HG03097 (cell line): ENCODE results near the gene NR2F2.

ENCODE experiments used
- ATAC-seq: cut with Tn5 transposase; IDR thresholded peaks from one replicate; pipeline ENCODE4 v1.9.1; 2021; ENCODE audit not compliant: unreplicated experiment, low FRiP score

Gene NR2F2

DNA sequence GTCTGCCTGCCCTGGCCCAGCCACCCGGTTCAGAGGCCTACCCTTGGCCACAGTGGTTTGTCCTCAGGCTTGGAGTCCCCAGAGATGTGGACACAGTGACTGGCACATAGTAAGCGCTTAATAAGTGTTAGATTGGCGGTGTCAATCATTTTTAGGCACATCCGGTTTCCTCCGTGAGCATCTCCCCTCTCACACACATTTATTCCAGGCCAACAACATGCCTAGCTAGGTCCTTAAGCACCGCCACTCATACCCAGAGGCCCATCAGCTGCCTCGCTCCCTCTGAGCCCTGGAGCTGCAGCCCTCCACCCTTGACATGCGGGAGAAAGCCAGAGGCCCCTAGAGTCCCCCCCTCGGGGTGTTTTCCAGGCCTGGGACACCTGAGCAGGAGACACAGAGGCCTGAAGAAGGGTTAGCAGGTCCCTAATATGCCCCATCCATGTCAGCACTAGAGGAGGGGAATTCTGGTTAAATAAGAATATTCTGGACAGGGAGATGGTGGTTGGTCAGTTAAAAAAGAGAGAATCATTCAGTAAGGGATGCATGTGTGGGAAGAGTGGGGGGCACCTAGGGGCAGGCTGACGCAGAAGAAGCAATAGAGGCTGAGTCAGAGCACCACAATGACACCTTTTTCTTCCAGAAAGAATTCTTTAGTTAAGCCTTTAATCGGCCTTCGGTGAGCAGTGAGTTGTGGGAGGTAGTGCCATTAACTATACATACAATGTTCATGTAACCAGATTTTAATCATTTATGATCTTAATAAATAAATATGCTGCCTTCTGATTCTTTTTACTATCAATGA lies 22.3 kb downstream of the NR2F2 start:
- no peak for ATAC-seq

DNA sequence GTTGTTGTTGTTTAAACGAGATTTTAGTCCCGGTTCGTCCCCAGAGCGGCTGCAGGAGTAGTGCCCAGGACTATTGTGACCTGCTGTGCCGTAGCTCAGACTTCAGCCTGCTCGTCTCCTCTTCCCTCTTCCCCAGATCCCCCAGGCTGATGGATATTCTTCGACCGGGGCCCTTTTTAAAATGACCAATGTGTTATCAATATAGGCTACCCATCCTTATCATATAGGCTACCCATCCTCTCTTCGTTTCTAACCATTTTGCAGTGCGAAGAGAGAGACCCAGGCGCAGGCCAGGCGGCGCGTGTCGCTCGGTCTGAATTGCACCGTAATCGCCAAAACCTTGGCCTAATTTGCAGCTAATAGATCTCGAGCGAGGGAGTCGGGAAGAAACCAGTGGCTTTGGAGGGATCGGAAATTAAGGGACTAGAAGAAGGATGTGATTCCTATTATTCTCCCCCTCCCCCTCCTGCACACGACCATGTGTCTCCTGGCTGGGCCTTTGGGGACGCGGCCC lies 23.0 kb downstream of the NR2F2 start:
- no peak for ATAC-seq

DNA sequence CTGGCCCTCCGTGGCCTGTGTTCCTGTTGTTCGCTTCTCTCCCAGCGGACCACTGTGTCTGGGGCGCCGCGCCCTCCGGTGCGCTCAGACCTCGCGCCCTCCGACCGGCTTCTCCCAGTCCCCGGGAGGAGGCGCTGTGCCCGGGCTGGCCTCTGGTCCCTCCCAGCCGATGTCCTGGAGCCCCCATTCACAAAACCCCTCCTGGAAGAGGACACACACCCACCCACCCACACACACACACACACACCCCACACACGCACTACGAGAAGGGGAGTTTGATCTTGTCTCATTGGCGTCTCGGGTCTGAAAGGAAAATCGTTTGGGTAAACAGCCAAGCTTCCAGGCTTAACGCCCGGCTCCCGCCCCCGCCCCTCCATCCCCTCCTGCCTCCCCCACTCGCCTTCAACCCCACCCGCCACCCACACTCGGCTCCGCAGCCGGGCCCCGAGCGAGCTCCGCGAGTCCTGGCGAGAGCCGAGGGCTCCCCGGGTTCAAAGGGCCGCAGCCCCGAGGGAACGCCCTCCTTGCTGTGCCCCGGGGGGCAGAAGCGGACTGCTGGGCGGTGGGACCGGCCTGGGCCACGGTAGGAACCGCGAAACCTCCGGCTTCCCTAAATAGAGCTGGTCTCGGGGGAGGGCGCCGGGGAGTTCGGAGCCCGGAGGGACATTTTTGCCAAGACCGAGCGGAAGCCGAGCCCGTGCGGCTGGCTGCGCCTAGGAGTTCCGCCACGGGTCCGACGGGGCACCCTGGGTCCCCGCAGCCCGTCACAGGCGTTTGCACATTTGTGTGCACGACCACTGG lies 23.6 kb downstream of the NR2F2 start:
- ATAC-seq = no peak

DNA sequence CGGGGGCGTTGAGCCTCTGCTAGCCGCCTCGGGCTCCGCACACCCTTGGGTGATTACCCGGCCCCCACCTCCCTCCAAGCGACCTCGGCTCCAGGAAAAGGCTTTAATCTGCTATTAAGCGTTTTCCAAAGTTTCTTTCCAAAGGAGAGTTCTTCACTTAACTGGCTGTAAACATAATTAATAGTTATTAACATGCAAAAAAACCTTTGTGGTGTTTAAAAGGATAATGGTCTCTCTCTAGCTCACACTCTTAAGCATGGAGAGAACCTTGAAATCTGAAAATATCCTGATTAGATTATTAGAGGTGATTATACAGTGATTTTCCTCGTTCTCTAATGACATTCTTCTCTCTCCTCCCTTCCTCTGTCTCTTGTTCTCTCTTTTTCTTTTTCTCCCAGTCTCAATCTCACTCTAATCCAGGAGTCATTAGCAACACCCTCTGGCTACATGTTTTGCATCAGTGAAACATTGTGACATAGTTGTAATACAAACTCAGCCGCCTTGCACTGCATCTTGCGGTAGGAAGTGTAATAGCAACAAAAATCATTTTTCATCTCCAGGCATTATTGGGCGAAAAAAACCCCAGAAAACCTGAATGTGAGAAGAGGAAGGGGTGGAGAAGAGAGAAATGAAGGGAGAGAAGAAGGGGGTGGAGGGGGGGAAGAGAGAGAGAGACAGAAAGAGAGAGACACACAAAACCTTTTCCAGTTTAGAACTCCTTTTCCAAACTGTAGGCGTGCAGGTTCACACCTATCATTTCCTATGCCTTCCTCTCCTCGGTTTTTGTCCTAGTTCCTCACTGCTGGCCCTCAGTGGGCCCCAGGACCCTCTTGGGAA lies 24.4 kb downstream of the NR2F2 start:
- ATAC-seq = no peak

DNA sequence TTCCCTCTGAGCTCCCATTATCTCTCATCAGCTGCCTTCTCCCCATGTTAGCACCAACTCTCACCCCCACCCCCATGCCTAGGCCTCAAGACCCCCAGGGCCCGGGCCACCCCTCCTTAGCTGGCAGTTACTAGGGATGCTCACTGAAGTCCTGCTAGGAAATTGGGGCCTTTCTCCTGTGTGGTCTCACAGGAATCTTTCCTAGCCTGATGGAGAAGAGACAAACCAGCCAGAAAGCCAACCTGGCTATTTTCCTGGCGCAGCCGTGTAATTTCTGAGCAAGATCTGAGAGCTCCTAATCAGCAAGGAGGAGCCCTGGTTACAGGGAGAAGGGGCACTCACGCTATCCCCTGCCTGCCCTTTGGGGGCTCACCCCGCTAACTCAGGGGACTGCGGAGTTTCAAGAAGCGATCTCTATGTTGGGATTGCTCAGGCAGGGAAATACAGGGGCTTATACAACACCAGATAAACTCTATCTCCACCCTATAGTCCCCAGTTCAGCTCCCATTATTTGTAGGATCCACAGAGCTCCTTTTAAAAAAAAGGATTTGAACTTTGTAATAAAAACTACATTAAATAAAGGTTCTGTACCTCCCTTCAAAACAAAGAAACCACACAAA lies 25.2 kb downstream of the NR2F2 start:
- ATAC-seq = no peak

DNA sequence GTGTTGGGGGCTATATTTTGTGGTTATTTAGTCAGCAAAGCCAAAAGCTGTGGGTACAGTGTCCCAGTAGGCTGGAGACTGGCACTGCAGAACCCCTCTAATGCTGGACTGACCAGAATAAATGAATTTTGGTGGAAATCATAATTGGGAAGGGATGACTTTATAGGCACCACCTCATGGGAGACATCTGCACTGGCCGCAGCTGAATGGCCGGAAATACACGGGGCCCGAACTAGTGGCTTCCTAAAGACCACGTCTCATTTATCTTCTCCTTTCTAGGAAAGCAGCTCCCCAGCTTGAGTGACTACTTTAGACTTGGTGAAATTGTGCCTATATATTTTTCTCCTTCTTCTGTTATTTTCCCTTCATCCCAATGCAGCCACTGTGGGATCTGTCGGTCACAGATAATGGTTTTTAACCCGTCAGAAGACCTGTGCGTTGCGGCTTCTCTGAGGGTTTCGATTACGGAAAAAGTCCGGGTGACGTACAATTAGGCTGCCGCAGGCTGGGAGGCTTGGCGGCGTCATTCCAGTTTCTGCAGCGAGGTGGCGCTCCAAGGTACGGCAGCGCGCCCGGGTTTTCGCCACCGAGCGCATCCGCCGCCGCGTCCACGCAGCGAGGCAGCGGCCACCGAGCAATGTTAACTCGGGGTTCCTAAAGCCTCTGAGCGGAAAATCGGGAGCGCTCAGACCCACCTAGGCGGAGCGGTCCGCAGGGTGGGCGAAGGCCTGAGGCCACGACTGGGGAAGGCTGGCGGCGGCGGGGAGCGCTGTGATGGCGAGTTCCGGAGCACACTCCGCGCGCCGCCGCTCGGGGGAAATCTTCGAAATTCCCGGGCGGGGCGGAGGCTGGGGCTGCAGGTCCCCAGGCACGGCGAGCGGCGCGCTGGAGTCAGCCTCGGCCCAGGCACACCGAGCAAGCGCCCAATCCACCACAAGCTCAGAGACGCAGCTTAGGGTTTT lies 26.3 kb downstream of the NR2F2 start:
- peak; percentile 71 for ATAC-seq

DNA sequence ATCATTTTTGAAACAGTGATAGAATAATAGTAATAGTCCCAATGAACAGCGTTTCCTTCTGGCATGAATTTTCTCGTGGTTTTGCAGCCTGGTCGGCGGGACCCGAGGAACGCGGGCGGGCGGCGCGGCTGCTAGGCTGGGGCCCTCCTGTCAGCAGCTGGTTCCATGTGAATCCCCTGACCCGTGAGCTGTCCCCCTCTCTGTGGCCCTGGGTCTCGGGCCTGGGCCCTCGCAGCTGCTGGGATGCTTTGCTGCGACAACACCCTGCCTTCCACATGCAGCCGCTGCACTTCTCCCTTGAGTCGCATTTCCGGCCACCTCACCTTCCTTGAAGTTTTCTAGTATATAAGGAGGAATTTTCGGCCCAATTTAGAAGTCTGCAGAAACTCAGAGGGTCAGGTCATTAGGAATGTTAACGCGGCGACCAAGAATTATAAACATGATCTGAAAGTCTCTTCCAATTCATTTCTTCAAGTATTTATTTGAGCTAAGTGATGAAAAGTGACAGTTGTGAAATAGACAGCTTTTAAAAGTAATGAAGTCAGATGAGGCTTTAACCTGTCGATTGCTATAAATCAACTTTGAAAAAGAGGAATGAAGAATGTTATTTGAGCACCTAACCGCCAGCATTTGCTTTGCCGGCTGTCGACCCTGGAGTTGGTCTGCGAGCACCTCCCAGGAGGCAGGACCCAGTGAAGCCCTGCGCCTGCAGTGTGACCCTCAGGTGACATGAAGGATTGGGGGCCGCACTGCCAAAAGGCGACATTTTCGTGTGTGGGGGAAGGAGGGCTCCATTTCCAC lies 27.7 kb downstream of the NR2F2 start:
- no peak for ATAC-seq

DNA sequence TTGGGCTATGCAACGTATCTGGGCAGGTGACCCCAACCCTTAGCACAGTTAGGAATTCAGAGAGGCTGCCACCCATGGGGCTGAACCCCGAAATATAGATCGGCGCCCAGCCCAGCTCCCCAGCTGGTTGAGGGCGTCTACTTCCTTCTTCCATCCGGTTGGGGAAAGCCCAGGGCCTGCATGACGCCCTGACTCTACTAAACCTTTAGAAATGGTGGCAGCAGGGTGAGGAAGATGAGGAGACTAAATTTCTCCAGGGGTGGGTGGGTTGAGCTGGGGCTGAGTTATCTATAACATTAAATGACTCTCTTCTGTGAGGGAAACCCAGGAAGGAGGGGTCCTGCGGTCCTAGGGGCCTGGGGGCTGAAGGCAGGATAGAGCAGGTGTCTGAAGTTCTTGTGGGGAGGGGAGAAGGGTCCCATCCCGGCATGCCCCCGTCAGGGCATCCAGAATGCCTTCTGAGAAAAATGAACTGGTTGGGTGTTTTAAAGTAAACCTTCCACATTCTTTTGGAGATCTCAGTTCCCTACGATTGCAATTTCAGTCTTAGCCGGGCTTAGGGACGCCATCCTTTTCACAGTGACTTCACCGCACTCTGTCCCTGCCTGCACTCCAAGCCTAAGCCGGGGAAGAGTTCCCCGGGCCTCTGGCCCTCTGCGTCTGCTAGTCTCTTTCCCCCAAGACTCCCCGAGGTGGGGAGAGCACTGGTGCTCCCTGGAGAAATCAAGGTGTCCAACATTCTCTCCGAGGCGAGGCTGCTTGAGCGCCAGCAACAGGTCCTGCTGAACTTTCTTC lies 28.5 kb downstream of the NR2F2 start:
- ATAC-seq = no peak

DNA sequence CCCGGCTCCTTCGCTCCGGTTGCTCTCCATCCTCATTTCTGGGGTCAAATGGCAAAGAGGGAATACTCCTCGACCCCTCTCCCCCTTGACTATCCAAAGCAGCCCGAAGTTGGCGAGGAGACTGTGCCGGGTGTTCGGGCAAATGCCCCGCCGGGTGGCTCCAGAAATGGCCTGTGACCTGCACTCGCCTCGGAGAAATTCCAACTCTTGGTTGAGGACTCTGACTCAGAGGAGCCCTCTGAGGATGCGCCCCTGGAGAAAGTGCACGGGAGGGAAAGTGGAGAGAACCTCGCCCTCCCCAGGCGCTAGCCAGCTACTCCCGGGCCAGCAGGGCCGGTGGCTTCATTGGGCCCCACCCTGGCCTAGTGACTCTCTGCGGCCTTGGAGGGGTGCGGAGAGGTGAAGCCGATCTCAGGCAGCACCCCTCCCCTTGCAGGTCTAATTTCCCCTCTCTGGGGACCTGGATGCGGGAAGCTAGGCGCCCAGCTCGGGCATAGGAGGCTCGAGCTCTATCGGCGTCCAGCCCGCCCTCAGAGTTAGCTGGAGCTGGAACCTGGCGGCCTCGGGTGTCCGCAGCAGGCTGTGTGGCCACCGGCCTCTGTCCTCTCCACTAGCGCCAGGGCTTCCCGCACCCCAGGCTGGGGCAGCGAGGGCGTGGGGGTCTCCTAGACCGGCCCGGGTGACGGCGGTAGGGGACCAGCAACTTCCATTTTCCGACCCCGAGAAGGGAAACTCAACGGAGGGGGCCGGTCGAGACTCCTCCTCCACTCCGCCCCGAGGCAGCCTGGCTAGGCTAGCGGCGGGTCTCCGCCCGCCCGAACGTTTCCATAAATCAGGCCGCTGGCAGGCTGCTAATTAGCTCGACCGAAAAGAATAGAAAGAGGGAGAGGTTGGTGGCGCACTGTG lies 29.4 kb downstream of the NR2F2 start:
- no peak for ATAC-seq

DNA sequence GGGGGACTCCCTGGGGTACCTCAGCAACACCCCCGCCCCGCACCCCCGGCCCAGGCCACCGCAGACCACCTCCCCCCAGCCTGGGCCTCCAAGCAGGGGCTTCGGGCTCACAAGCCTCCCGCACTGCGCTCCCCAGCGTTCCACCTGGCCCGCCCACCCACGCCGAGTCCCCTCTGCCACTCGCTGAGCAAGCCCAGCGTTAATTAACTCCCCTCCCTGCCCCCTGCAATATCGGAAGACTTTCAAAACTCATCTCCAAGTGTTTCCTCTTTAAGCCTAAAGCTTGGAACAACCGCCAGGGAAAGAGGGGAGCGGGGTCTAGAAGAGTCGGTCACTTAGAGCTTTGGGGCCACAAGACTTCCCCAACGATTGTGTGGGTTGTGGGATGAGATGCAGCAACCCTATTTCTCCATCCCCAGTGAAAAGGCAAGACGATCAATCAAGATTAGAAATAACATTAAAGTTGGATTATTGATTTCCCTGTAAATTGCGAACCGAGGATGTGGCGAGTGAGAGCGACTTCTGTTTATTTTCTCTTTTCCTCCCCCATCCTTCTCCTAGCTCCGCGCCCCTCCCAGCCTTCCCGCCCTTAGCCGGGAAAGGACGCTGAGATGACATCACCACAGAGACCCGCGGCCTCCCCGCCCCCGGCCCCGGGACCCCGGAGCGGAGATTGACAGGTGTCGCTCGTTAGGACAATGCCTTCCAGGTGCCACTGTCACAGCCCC lies 30.2 kb downstream of the NR2F2 start:
- ATAC-seq = no peak

DNA sequence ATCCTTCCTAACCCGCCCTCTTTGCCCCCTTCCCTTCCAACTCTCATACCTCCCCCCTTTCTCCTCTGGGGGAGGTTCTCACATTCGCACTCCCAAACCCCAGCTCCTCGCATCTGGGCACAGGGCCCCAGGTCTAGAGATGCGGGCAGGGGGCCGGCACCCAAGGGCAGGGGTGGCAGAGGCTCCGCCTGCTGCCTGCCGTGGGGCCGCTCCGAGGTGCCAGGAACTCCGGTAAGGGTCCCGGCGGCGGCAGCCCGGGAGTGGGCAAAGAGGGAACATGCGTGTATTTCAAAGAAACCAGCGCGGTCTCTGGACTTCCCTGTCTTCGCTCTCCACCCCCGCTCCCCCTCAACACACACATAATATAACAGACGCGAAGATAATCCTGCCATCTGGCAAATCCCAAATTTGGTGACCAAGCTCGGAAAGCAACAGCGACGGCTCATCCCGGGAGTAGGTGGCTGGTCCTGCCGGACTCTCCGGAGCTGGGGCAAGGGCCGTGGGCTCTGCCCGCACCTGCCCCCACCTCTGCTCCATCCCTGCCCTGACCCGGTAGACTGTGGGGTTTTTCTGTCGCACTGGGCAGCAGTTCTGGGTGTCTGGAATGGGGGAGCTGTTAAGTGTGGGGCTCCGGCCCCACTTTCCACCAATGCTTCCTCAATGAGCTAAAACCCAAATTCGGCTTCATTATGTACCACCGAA lies 31.0 kb downstream of the NR2F2 start:
- ATAC-seq = no peak

DNA sequence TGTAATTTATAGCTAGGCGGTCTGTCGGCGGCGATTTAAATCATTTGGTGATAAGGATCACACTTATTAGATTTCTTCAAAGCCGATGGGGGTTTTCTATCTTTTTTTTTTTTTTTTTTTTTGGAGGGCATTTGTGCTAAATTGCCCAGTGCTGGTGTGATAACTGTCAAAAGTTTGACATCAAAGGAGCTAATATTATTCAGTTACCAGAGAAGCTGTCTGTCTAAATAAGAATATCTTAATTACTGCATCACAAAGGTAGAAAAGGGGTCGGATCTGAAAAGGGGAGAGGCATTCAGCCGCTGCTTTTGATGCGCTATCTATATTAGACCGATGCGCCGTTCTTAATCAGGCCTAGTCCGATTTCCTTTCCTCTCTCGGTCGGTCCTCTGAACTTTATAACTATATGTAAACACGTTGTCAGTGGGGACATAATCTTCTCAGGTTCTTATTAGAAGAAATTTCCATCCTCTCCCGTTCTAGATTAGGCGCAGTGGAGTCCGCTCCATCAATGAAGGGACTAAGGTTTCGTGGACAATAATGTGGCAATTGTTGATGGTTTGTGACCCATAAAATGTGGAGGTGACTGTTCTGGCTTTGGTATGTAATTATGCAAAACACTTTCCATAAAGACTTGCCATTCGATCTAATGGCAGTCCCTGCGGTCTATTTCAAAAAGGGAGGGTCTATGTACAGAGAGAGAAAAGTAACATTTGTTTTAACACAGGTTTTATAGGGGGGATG lies 31.7 kb downstream of the NR2F2 start:
- no peak for ATAC-seq

DNA sequence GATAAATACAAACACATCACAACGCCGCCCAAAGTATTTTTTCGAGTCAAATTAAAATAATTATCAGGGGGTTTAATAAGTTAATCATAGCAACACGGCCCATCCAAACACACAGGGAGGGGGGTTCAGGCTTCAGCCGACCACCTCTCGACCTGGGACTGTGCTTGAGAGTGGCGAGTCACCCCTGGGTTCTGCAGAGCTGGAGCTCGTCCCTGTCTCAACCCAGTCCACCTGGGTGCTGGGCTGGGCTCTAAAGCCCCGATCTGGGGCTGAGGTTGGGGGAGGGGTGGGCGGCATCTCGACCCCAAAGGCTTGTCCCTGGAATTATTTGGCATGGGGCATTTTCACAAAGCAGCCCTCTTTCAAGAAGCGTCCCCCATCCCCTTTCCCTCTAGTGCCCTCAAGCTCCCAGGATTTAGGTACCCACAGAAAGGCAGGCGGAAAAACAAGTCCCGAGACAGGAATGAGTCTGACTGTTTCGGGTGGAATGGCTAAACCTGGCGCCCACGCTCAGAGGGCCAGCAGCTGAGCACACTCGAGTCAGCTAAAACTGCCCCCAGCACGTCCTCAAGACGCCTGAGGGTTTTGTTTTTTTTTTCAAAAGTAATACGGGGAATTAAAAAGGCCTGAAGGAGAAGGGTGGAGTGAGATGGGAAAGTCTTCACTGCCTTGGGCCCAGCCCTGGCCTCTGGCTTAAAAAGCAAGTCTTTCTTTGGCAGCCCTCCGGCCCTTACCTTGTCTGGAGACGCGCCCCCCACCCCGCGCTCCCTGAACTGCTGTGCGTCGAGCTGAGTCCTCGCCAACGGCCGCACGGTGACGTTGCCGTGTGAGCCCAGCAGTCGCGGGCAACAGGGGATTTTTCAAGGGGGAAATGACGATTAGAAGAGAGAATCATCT lies 32.5 kb downstream of the NR2F2 start:
- ATAC-seq = no peak

DNA sequence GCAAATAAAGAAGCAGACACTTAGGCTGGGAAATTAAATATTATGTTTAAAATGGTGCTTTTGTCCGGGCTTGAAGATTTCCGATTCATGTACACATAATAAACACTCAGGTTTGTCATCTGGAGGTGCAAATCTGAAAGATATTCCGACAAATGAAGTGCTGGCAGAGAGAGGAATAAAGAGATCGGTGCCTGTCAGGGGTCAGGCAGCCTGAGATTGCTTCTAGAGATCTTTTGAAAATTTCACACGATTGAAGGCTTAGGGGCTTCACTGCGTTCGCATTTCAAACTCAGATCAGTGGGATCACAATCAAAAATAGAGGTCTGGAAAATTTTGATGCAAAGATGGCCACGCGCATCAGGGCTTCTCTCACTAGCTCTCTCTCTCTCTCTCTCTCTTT lies 33.2 kb downstream of the NR2F2 start:
- ATAC-seq = no peak
